Measurements from ENCODE around the gene MAP6.

Gene MAP6

GRCh38 chr11:75572744-75573143 lies 96.1 kb downstream of the MAP6 start (continued):
- no peak for TF ChIP-seq TSHZ2 (CRISPR knock-in tag; IDR thresholded peaks at IDR 0.05)

GRCh38 chr11:75571625-75572024 lies 97.2 kb downstream of the MAP6 start:
- no peak for TF ChIP-seq ZNF8 (CRISPR knock-in tag; IDR thresholded peaks at IDR 0.05)
- TF ChIP-seq POU6F1 (CRISPR knock-in tag; IDR thresholded peaks at IDR 0.05; ENCODE audit: borderline replicate concordance, low read depth): no peak
- no peak for TF ChIP-seq BACH2 (CRISPR knock-in tag; IDR thresholded peaks at IDR 0.05; ENCODE audit: borderline replicate concordance)
- no peak for TF ChIP-seq RARB (CRISPR knock-in tag; IDR thresholded peaks at IDR 0.05)
- TF ChIP-seq CSDC2 (CRISPR knock-in tag; IDR thresholded peaks at IDR 0.05): no peak
- TF ChIP-seq TOX (CRISPR knock-in tag; IDR thresholded peaks at IDR 0.05; ENCODE audit: borderline replicate concordance): no peak
- no peak for TF ChIP-seq PPARA (CRISPR knock-in tag; IDR thresholded peaks at IDR 0.05; ENCODE audit: borderline replicate concordance)
- no peak for TF ChIP-seq ARNTL (CRISPR knock-in tag; IDR thresholded peaks at IDR 0.05; ENCODE audit: borderline replicate concordance, low read depth)
- TF ChIP-seq OSR1 (CRISPR knock-in tag; IDR thresholded peaks at IDR 0.05): no peak
- no peak for TF ChIP-seq GLIS3 (CRISPR knock-in tag; IDR thresholded peaks at IDR 0.05)
- TF ChIP-seq ISL1 (CRISPR knock-in tag; IDR thresholded peaks at IDR 0.05): no peak
- no peak for TF ChIP-seq ZC3H10 (CRISPR knock-in tag; IDR thresholded peaks at IDR 0.05)
- no peak for TF ChIP-seq ESRRG (CRISPR knock-in tag; IDR thresholded peaks at IDR 0.05)
- TF ChIP-seq ZNF565 (CRISPR knock-in tag; conservative IDR thresholded peaks at IDR 0.05; ENCODE audit: low read depth): no peak
- TF ChIP-seq ZFP30 (CRISPR knock-in tag; IDR thresholded peaks at IDR 0.05): no peak
- TF ChIP-seq TSHZ2 (CRISPR knock-in tag; IDR thresholded peaks at IDR 0.05): no peak
- TF ChIP-seq TCF4 (CRISPR knock-in tag; IDR thresholded peaks at IDR 0.05; ENCODE audit: borderline replicate concordance): no peak
- ATAC-seq: no peak

- ATAC-seq: no peak
- TF ChIP-seq CSDC2 (CRISPR knock-in tag; IDR thresholded peaks at IDR 0.05): no peak
- no peak for TF ChIP-seq PPARA (CRISPR knock-in tag; IDR thresholded peaks at IDR 0.05; ENCODE audit: borderline replicate concordance)
- TF ChIP-seq ISL1 (CRISPR knock-in tag; IDR thresholded peaks at IDR 0.05): no peak
- TF ChIP-seq SNAI2 (CRISPR knock-in tag; IDR thresholded peaks at IDR 0.05): no peak
- no peak for TF ChIP-seq CSRNP3 (CRISPR knock-in tag; IDR thresholded peaks at IDR 0.05)
- no peak for TF ChIP-seq ESRRG (CRISPR knock-in tag; IDR thresholded peaks at IDR 0.05)
- no peak for TF ChIP-seq TSHZ2 (CRISPR knock-in tag; IDR thresholded peaks at IDR 0.05)
- no peak for TF ChIP-seq ZFP3 (CRISPR knock-in tag; IDR thresholded peaks at IDR 0.05)
- no peak for TF ChIP-seq OSR1 (CRISPR knock-in tag; IDR thresholded peaks at IDR 0.05)
- TF ChIP-seq ZC3H10 (CRISPR knock-in tag; IDR thresholded peaks at IDR 0.05): no peak
- TF ChIP-seq RARB (CRISPR knock-in tag; IDR thresholded peaks at IDR 0.05): no peak
- TF ChIP-seq ZNF8 (CRISPR knock-in tag; IDR thresholded peaks at IDR 0.05): no peak
- no peak for TF ChIP-seq ZFP30 (CRISPR knock-in tag; IDR thresholded peaks at IDR 0.05)
- TF ChIP-seq CREB5 (CRISPR knock-in tag; IDR thresholded peaks at IDR 0.05; ENCODE audit: low read depth): no peak
- no peak for TF ChIP-seq ARNTL (CRISPR knock-in tag; IDR thresholded peaks at IDR 0.05; ENCODE audit: borderline replicate concordance, low read depth)
- no peak for TF ChIP-seq ZNF70 (CRISPR knock-in tag; IDR thresholded peaks at IDR 0.05)
- no peak for TF ChIP-seq ZNF565 (CRISPR knock-in tag; conservative IDR thresholded peaks at IDR 0.05; ENCODE audit: low read depth)
- no peak for TF ChIP-seq POU6F1 (CRISPR knock-in tag; IDR thresholded peaks at IDR 0.05; ENCODE audit: borderline replicate concordance, low read depth)
Measured at GRCh38 chr11:75570559-75571139, 98.2 kb downstream of the MAP6 start.

Data from SK-N-SH treated with all-trans-retinoic acid at 6 μM for 48 hours (cell line).